ENCODE data around the gene SLC41A2.
"Not testable (repeated sequence)": the region's sequence is repeated elsewhere in the genome, so short reads cannot be mapped to it uniquely, and the experiment has no call there.

Gene SLC41A2

DNA sequence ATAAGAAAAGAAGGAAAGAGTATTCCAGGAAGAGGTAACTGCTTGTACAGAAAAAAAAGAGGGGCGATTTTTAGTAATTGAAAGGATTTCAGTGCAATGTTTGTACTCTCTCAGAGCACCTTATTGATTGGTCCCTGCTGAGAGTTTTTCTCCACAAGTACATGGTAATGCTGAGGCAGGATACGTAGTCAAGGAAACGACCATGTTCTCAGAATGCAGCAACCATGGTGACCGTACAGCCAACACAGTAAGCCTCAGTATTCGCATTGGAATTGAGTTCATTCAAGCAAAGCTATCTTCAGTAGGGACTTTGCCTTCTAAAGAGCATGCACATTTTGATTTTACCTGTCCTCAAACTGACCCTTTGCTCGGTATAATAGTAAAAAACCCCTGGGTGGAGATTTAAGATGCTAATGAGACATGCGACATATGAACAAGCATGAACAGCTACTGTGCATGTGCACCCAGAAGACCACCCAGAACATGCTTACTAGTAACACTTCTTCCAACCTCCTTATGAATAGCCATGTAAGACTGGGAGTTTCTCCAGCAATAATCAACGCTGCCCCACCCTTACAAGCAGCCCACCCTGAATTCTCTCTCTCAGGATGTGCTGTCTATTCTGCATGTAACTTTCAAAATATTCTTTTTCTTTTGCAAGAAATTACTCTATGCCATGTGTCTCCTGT lies 6.2 kb upstream of the SLC41A2 start:
- no peak for DNase-seq

DNA sequence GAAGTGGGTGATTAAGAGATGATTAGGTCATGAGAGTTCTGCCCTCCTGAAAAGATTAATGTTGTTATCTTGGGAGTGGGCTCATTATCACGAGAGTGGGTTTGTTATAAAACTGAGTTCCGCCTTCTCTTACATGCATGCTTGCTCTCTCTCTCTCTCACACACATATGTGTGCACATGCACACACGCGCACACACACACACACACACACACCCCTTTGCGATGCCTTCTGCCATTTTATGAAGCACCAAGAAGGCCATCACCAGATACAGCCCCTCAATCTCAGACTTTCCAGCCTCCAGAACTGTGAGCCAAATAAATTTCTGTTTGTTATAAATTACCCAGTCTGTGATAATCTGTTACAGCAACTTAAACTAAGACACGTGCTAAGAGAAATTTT lies 5.7 kb upstream of the SLC41A2 start:
- DNase-seq = no peak

DNA sequence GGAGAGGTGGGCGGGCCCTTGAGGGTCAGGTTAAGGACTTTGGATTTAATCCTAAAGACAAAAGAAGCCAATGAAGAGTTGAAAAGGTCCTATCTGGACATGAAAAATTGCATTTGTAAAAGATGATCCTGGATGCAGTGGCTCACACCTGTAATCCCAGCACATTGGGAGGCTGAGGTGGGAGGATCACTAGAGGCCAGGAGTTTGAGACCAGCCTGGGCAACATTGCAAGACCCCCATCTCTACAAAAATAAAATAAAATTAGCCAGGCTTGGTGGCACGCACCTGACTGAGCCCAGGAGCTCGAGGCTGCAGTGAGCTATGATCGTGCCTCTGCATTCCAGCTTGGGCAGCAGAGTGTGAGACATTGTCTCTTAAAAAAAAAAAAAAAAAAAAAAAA lies 2.4 kb upstream of the SLC41A2 start:
- no peak for DNase-seq

DNA sequence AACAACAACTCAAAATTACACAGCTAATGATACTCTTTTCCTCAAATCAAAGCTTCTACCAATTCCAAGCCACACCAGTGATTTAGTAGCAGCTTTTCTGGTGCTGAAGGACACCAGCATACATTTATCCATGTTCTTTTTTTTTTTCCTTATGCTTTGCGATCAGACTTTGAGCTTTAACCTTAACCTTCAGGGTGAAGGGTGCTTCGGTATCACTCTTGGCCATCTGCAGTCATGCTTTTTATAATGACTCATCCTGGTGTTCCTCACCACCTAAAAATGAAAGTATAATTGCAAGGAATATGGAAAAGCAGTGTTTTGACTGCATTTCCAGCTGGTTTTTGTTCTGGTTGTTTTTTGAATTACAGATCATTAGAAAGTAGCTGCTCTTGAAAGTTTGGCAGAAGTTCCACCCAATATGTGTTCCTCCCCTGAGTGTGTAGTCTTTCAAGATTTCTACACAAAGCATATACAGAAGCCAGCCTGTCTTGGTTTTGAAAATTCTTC lies 1.3 kb upstream of the SLC41A2 start:
- DNase-seq = no peak

DNA sequence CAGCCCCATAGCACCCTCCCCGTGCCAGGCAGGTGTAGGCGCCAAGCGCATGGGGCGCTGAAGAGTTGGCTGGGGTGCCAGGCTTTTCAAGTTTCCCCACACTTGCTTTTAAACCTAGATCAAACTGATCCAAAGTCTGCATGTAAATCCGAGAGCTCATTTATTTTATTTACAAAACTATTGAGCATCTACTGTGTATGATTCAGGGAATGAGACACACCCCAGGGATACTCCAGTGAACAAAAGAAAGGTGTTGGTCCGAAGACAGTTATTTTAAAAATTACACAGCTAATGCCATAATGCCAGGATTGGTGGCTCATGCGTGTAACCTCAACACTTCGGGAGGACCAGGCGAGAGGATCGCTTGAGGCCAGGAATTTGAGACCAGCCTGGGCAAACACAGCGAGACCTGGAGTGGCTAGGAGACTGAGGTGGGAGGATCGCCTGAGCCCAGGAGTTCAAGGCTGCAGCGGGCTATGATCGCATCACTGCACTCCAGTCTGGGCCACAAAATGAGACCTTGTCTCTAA lies 780 bp upstream of the SLC41A2 start:
- no peak for DNase-seq

DNA sequence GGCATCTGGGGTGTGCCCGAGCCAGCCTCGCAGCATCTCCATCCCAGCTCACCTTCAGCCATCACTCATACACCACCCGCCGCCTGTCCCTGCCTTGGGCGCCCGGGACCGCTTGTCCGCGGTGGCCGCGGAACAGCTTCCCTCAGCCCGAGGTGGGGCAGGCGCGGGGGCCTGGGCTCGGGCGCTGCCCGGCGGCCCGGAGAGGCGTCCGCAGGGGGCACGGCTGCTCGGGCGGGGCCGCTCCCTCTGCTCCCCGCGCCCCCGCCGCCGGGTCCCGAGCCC lies 430 bp downstream of the SLC41A2 start:
- DNase-seq = peak in 1 of 2 experiments; percentile 24

DNA sequence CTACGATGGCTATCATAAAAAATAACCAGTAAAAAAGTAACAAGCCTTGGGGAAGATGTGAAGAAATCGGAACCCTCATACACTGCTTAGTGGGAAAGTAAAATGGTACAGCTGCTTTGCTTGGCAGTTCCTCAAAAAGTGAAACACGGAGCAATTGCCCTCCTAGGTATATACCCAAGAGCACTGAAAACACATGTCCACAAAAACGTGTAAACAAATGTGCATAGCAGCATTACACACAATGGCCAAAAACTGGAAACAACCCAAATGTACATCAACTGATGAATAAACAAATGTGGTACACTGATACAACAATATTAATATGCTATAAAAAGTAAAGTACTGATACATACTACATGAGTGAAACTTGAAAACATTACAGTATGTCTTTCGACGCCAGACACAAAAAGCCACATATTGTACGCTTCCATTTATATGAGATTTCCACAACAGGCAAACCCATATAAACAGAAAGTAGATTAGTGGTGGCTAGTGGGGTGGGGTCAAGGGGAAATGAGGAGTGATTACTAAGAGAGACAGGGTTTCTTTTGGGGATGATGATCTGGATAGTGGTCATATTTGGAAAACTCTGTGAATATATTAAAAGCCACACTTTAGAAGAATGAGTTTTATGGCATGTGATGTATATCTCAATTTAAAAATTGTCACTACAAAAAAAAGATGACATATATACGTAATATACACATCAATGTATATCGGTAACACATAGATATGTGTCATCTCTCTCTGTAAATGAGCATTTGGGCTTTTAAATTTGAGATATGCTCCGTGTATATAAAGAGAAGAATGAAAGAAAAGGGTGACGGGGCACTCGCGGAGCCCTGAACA lies 996 bp downstream of the SLC41A2 start:
- no peak for DNase-seq

DNA sequence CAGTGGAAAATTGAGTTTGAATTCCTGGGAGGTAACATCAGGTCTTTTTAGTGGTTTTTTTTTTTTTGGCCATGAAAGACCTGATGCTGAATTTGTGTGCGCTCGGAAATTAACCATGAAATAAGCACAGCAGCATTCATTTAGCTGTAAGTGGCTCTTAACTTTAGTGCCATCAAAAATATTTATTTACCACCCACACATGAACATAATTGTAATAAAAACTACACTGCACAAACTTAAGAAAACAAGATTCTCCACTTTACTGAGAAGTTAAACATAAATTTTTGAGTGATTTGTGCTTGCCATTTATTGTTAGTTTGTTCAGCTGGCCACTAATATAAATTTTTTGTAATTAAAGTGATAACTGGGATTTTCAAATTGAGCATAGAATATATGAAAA lies 2.4 kb downstream of the SLC41A2 start:
- DNase-seq = no peak

DNA sequence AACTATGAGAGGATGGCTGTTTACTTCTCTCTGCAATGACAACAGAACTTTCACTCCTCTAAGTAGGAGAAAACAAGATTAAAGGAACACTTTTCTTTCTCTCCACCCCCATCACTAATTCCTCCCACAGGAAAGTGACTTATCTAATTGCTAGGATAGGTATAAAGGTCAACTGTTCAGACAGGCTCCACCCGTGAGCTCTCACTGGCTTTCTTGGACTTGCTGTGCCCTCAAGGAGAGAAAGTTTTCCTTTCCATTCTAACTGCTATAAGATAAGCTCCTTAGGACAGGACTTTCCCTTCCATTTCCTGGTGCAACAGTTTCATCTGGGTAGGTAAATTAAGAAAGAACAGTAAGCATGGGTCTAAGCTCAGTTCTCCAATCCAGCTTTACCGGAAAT lies 4.8 kb downstream of the SLC41A2 start:
- DNase-seq = no peak

DNA sequence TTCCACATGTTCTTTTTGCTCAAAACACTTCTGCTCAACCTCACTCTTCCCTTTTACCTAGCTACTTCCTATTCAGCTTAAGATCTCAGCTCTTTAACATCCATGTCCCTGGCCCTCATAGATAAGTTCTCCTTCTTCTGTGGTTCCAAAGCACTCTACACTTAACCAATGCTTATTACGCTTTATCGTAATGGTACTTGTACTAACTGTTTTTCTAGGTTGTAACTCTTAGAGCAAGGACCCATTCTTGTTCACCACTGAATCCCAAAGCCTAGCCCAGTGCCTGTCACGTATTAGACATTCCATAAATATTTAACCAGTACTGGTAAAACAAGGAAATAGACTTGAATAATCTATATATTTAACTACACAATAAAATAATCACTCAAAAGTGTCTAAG lies 5.3 kb downstream of the SLC41A2 start:
- DNase-seq = no peak

DNA sequence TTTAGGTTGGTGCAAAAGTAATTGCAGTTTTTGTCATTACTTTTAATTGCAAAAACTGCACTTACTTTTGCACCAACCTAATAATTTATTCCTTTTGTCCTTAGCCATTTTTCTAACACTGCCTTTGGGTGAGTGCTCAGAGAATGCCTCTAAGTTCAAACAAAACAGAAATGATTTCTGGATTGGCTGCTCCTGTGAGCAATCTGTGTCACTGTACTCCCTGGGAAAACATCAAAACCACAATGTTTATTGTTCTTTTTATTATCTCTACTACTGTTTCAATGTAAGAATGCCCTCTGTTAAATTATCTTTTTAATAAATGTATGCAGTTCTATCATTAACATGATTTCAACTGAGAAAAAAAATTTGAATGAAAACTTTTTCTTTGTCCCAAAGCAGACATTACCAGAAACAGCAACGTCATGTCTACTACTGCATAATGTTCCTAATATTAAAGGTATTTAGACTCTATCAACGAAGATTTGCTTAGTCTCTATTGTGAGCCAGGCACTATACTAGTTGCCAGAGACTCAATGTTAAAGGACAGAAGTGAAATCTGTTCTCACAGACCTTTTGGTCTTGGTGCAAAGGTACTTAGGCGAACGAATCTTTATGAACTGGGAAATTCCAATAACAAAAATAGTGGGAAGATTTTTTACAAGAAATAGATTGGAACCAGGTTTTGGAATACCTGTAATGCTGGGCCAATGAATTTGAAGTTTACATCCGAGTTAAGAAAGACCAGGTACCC lies 6.2 kb downstream of the SLC41A2 start:
- DNase-seq = no peak

DNA sequence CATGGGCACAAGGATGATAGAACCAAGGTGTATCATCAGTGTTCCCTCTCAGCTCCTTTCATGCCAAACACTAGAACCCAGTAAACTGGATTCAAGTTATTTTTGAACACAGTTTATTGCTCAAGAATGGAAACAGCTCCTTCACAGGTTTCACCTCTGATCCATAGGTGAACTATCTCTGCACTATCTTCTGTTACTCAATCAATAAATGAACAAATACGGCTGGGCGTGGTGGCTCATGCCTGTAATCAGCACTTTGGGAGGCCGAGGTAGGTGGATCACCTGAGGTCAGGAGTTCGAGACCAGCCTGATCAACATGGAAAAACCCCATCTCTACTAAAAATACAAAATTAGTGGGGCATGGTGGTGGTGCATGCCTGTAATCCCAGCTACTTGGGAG lies 9.4 kb downstream of the SLC41A2 start:
- DNase-seq = not testable (repeated sequence)

DNA sequence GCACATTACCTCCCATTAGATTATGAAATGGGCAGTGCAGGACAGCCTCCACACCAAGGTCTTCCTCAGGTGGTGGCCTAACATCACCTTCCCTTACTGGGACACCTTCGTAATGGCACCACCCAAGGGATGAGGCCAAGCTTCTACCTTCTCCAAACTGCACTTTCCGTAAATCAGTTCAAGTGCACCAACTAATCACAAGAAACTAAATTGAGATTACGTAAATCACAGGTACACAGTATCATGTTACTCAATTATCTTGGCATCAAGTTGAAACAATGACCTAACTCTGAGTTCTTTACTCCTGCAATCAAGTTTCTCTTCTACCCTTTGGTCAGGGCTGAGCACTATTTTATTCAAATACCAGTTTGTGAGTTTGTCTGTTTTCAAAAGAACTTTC lies 13.8 kb downstream of the SLC41A2 start:
- DNase-seq = no peak

DNA sequence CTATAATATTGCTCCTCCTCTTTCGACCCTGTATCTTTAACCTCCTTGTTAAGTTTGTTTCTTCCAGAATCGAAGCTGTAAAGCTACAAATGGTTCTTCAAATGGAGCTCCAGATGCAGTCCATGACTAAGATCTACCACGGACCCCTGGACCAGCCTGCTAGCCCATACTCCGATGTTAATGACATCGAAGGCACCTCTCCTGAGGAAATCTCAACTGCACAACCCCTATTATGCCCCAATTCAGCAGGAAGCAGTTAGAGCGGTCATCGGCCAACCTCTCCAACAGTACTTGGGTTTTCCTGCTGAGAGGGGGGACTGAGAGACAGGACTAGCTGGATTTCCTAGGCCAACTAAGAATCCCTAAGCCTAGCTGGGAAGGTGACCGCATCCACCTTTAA lies 14.7 kb downstream of the SLC41A2 start:
- not testable (repeated sequence) for DNase-seq

DNA sequence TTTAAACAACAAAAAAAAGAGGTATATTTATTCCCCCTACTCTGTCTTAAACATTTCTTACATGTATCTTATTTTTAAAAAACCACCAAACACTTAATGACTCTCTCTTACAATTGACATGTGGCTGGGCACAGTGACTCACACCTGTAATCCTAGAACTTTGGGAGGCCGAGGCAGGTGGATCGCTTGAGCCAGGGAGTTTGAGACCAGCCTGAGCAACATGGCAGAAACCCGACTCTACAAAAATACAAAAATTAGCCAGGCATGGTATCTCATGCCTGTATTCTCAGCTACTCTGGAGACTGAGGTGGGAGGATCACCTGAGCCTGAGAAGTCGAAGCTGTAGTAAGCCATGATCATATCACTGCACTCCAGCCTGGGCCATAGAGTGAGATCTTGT lies 16.0 kb downstream of the SLC41A2 start:
- DNase-seq = no peak

DNA sequence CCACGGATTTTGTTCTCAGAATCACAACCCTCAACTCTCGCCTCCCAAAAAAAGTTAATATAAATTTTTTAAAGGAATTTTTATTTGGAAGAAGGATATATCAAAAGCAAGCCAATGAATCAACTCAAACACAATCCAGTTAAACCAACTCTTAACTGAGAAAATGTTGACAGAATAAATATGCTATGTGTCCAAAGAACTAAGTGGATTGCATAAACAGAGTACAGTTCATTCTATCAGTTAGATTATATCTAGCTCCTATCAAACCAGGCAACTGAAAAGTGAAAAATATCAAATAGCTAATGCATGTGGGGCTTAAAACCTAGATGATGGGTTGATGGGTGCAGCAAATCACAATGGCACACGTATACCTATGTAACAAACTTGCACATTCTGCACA lies 16.6 kb downstream of the SLC41A2 start:
- no peak for DNase-seq

DNA sequence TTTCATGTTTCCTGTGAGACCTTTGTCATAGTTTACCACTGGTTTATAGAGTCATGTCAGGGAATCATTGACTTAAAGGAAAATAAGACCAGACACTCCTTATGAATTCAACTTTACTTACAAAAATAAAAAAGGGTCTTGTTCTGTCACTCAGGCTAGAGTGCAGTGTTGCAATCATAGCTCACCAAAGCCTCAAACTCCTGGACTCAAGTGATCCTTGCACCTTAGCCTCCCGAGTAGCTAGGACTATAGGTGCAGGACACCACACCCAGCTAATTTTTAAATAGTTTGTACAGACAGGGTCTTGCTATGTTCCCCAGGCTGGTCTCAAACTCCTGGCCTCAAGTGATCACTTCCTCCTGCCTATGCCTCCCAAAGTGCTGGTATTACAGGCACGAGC lies 19.0 kb downstream of the SLC41A2 start:
- DNase-seq = no peak

DNA sequence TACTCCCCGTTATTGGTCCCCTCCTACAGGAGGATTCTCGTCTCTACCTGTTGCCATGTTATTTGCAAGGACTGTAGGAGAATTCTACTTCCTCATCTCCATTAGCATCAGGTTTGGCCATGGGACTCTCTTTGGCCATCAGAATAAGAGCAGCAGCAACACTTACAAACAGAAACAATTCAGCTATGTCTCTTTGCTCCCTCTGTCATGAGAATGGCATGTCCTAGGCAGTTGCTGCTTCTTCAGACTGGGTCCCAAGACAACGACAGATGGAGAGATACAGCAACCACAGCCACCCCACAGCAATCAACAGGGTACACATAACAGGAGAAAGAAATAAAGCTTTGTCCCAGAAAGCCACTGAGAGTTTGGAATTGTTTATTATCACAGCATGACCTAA lies 19.7 kb downstream of the SLC41A2 start:
- no peak for DNase-seq

DNA sequence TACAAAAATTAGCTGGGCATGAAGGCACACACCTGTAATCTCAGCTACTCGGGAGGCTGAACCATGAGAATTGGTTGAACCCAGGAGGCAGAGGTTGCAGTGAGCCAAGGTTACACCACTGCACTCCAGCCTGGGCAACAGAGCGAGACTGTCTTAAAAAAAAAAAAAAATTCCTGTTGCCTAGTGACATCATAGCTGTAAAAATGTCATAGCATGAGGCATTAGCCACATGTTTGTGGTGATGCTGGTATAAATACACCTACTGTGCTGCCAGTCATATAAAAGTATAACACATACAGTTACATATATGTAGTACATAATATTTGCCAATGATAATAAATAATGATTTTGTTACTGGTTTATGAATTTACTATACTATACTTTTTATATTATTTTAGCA lies 22.2 kb downstream of the SLC41A2 start:
- DNase-seq = no peak

DNA sequence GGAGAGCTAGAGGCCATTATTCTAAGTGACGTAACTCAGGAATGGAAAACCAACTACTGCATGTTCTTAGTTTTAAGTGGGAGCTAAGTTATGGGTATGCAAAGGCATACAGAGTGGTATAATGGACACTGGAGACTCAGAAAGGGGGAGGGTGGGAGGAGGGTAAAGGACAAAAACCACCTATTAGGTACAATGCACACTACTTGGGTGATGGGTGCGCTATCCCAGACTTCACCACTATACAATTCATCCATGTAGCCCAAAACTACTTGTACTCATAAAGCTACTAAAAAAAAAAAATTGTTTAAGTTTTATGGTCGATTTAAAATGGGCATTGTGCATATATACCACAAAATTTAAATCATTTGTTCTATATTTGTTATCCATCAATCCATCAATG lies 24.3 kb downstream of the SLC41A2 start:
- no peak for DNase-seq

DNA sequence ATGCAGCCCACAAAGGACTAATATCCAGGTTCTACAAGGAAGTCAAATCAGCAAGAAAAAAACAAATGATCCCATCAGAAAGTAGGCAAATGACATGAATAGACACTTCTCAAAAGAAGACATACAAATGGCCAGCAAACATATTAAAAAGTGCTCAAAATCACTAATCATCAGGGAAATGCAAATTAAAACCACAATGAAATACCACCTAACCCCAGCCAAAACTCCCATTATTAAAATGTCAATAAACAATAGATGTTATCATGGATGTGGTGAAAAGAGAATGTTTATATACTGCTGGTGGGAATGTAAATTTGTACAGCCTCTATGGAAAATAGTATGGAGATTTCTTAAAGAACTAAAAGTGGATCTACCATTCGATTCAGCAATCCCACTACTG lies 25.0 kb downstream of the SLC41A2 start:
- no peak for DNase-seq

DNA sequence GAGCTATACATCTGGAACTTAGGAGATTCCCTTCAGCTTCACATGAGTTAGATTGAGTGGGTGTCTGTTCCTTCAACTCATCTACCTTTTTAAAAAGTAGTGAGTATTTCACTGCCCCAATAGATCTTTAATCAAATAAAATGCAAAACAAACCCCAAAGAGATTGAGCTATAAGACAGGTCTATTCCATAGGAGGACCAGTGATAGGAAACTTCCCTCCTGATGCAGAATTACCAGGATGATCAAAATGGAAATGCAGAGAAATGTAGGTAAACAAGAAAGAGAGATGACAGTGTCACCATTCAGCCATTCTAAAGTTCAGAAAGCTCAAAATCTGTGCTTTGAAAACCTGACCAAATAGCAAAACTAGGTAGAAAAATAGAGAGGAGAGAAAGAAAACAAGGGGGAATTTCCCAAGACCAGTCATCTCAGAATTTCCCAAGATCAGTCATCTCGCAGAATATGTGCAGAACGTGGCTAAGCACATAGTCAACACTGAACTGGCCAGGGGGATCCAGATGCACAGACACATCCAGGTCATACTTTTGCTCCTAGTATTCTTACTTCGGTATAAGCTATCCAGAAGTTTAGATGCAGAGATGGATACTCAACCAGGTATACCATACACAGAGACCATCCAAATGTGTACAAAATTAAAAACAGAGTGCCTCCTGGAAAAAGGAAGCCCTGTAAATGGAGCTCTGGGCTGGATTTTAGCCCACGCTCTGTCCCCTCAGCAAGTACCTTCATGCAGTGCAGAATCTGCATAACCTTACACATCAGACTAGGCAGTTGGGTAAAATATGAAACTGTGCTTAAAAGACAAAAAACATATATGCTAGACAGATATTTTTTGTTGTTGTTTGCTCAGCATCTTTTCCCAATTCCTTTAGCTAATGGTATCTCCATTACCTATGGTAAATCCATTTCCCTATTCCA lies 27.4 kb downstream of the SLC41A2 start:
- DNase-seq = no peak

DNA sequence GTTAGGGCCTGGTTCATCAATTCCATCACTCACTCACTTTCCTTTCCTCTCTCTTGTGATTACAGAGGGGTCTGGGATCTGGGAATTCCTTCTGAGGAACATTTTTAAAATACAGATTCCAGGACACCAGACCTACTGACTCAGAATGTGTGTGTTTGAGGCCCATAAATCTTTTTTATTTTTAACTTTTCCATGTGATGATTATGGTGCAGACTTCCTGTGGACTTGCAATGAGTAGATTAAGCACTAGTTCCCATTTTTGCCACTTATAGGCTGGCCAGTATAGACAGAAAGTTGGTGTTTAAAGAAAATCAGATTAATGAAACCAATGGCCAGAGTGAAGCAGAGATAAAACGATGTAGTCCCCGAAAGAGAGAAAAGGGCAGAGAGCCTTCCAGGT lies 28.1 kb downstream of the SLC41A2 start:
- no peak for DNase-seq
